Tibial artery (tissue), 4 donors: ENCODE results near the gene ABR.
"Not testable (repeated sequence)": the region's sequence is repeated elsewhere in the genome, so short reads cannot be mapped to it uniquely, and the experiment has no call there.

Experiments used
- DNase-seq, 2 donors: peaks; one replicate each; pipeline ENCODE4 v3.0.0-alpha.2; 2019
- H3K27ac ChIP-seq, 2 donors: fragments of 200-600 bp; sonication (generic) in 1 of 2; 1 replicate in 1 of 2; 2 replicates in 1 of 2; pipeline ENCODE4 v1.5.1; 2018 to 2019; ENCODE audit warnings: mild to moderate bottlenecking in 1 of 2
- H3K27me3 ChIP-seq, 2 donors: fragments of 200-600 bp; sonication (generic) in 1 of 2; one replicate each; pipeline versions ENCODE4 v1.5.1 to v1.6.0; 2016 to 2019
- H3K36me3 ChIP-seq, 3 donors: fragments of 200-600 bp; sonication (generic) in 2 of 3; one replicate each; pipeline ENCODE4 v1.5.1; 2016 to 2019; ENCODE audit warnings: mild to moderate bottlenecking in 2 of 3
- H3K4me1 ChIP-seq, 4 donors: fragments of 200-600 bp; sonication (generic) in 2 of 4; 1 replicate in 3 of 4; 2 replicates in 1 of 4; pipeline ENCODE4 v1.5.1; 2016 to 2019
- H3K4me3 ChIP-seq, 2 donors: fragments of 200-600 bp; sonication (generic) in 1 of 2; 1 replicate in 1 of 2; 2 replicates in 1 of 2; pipeline ENCODE4 v1.5.1; 2018 to 2019; ENCODE audit warnings: mild to moderate bottlenecking in 2 of 2
- H3K9me3 ChIP-seq, 3 donors: fragments of 200-600 bp; sonication (generic) in 1 of 3; one replicate each; pipeline ENCODE4 v1.5.1; 2016 to 2019
- CTCF ChIP-seq, 2 experiments: fragments of 200-600 bp in 1 of 2; fragments of 450-650 bp in 1 of 2; IDR thresholded peaks; one replicate each; pipeline ENCODE4 v1.5.1; 2017 to 2019; ENCODE audit warnings: antibody characterized with exemption in 2 of 2, mild to moderate bottlenecking in 1 of 2, moderate library complexity in 1 of 2
- intact Hi-C: fragments of 100-400 bp; cut with DNase I; formaldehyde crosslinking; loops from one replicate; pipeline ENCODE4 v1.15.0; 2023; ENCODE audit warnings: low total_unique reads

The ABR gene

GRCh38 chr17:1053661-1054360 is 126.0 kb downstream of the ABR start:
- H3K27me3 ChIP-seq: no peaks in the 10 kb centered on the region
- no peak for DNase-seq
- no peaks in the 10 kb centered on the region for H3K9me3 ChIP-seq
- H3K4me3 ChIP-seq: no peak overlapping the region
- peaks cover 0 to 12% (median 2%) of the 10 kb centered on the region in 4 donors for H3K4me1 ChIP-seq
- intact Hi-C loops: no loop called here
- TF ChIP-seq CTCF (IDR thresholded peaks at IDR 0.05): no peak
- peak overlapping the region; percentile 33 to 44 for H3K27ac ChIP-seq
- H3K36me3 ChIP-seq: peaks cover 42 to 82% (median 63%) of the 10 kb centered on the region in 3 donors

- H3K36me3 ChIP-seq: peaks cover 29 to 77% (median 47%) of the 10 kb centered on the region in 3 donors
Observed at GRCh38 chr17:1050996-1051925, 128.5 kb downstream of the ABR start.

GRCh38 chr17:1050246-1050995 is 129.4 kb downstream of the ABR start:
- H3K4me1 ChIP-seq: peaks cover 0 to 38% (median 32%) of the 10 kb centered on the region in 4 donors
- H3K9me3 ChIP-seq: no peaks in the 10 kb centered on the region
- no peak overlapping the region for H3K4me3 ChIP-seq
- peaks cover 26 to 68% (median 42%) of the 10 kb centered on the region in 3 donors for H3K36me3 ChIP-seq
- peak overlapping the region; percentile 24 to 98 for H3K27ac ChIP-seq
- no peak for DNase-seq
- intact Hi-C loops: no loop called here
- H3K27me3 ChIP-seq: no peaks in the 10 kb centered on the region
- TF ChIP-seq CTCF (IDR thresholded peaks at IDR 0.05): no peak

More at GRCh38 chr17:1050996-1051925, 128.5 kb downstream of the ABR start:
- no peak overlapping the region for H3K4me3 ChIP-seq
- no peak for DNase-seq
- intact Hi-C loops: no loop called here
- no peaks in the 10 kb centered on the region for H3K27me3 ChIP-seq
- peaks cover 0 to 38% (median 26%) of the 10 kb centered on the region in 4 donors for H3K4me1 ChIP-seq
- H3K27ac ChIP-seq: peak overlapping the region; percentile 20 to 24
- no peak for TF ChIP-seq CTCF (IDR thresholded peaks at IDR 0.05)
- no peaks in the 10 kb centered on the region for H3K9me3 ChIP-seq

GRCh38 chr17:1049446-1050225 is 130.1 kb downstream of the ABR start:
- H3K9me3 ChIP-seq: no peaks in the 10 kb centered on the region
- peaks cover 0 to 45% (median 39%) of the 10 kb centered on the region in 4 donors for H3K4me1 ChIP-seq
- no peak overlapping the region for H3K4me3 ChIP-seq
- TF ChIP-seq CTCF (IDR thresholded peaks at IDR 0.05): no peak
- DNase-seq: no peak
- intact Hi-C loops: no loop called here
- no peaks in the 10 kb centered on the region for H3K27me3 ChIP-seq
- H3K27ac ChIP-seq: peak overlapping the region; percentile 24 to 98
- H3K36me3 ChIP-seq: peaks cover 21 to 60% (median 34%) of the 10 kb centered on the region in 3 donors

GRCh38 chr17:1048516-1049115 is 131.2 kb downstream of the ABR start:
- H3K4me3 ChIP-seq, intact Hi-C loops, H3K27me3 ChIP-seq, H3K9me3 ChIP-seq, DNase-seq: not testable (repeated sequence)
- Histone ChIP-seq H3K4me1 (peaks cover 0 to 56% (median 46%) of the 10 kb centered on the region in 4 donors), H3K36me3 (peaks cover 15 to 50% (median 27%) of the 10 kb centered on the region in 3 donors), H3K27ac (peak overlapping the region; percentile 97 to 98)
